Measurements from ENCODE around the gene SORL1.

DNA sequence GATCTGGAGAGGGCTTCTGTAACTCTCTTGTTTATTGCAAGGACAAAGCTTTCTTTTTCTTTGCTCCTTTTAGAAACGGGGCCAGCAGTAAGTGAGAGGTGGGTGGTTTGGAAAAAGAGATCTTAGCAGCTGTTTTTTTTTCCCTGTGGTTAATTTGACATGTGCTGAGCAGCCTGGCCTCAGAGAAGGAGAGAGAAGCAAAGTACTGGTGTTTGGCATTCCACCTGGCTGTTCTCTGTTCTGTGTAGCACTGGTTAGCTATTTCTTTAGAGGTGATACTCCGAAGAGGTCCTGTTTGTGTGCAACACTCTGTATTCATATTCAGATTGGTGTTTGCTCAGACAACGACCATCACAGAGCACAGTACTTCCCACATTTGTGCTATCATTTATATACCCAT is 81.5 kb downstream of the SORL1 start:
- TF ChIP-seq CTCF (IDR thresholded peaks at IDR 0.05) = no peak
- no peak for TF ChIP-seq POLR2AphosphoS5 (IDR thresholded peaks at IDR 0.05)
- TF ChIP-seq POLR2A (IDR thresholded peaks at IDR 0.05) = no peak
- TF ChIP-seq EP300 (IDR thresholded peaks at IDR 0.05) = no peak

Data from suprapubic skin (tissue), 4 donors.